A172 (cell line): Measurements from ENCODE around the gene SPATA19. TPM values are rescaled to one million over a fixed set of nuclear protein-coding genes. Genes with fewer than 3 reads are reported as not detected.

ENCODE experiments used
- DNase-seq: peaks from one replicate; pipeline ENCODE4 v3.0.0-alpha.2; 2015; ENCODE audit warnings: low spot score
- total RNA-seq: library from RNA; depleted of rRNA; stranded (reverse); fragments of >200 nt; shearing (Covaris generic); gene quantifications from 2 replicates; pipeline ENCODE4 v1.2.3, GENCODE V29; 2014; rRNA removed

The SPATA19 gene
- not detected in 2 replicates for total RNA-seq

- no peak for DNase-seq
Observed at GRCh38 chr11:133845413-133845812, at the start of gene SPATA19. SPATA19 (minus strand) TSS chr11:133845513; CDS start chr11:133845446, 67 bp downstream.

- peak; percentile 5 for DNase-seq
Observed at GRCh38 chr11:133895061-133895479, 49.8 kb upstream of the SPATA19 start.

- DNase-seq, result no peak
Observed at GRCh38 chr11:133893381-133893780, 48.1 kb upstream of the SPATA19 start.

GRCh38 chr11:133892584-133893380 lies 47.5 kb upstream of the SPATA19 start:
- DNase-seq, result no peak

- no peak for DNase-seq
Observed at GRCh38 chr11:133892126-133892525, 46.8 kb upstream of the SPATA19 start.

- no peak for DNase-seq
Observed at GRCh38 chr11:133889893-133890292, 44.6 kb upstream of the SPATA19 start.

GRCh38 chr11:133889188-133889587 lies 43.9 kb upstream of the SPATA19 start:
- DNase-seq, result no peak

- DNase-seq, result no peak
Observed at GRCh38 chr11:133887692-133888332, 42.5 kb upstream of the SPATA19 start.

GRCh38 chr11:133886029-133886428 lies 40.7 kb upstream of the SPATA19 start:
- DNase-seq, result no peak

- DNase-seq, result no peak
Observed at GRCh38 chr11:133872160-133872559, 26.8 kb upstream of the SPATA19 start.

- DNase-seq, result no peak
Observed at GRCh38 chr11:133867456-133867855, 22.1 kb upstream of the SPATA19 start.

- DNase-seq, result no peak
Observed at GRCh38 chr11:133865466-133865865, 20.2 kb upstream of the SPATA19 start.

GRCh38 chr11:133864756-133865155 lies 19.4 kb upstream of the SPATA19 start:
- no peak for DNase-seq

GRCh38 chr11:133860151-133860550 lies 14.8 kb upstream of the SPATA19 start:
- no peak for DNase-seq

- DNase-seq, result peak; percentile 38
Observed at GRCh38 chr11:133854330-133854960, 9.1 kb upstream of the SPATA19 start.

- DNase-seq, result no peak
Observed at GRCh38 chr11:133844217-133844616, 1.1 kb downstream of the SPATA19 start.

GRCh38 chr11:133843454-133843987 lies 1.8 kb downstream of the SPATA19 start:
- no peak for DNase-seq

- no peak for DNase-seq
Observed at GRCh38 chr11:133842730-133843129, 2.6 kb downstream of the SPATA19 start.

- no peak for DNase-seq
Observed at GRCh38 chr11:133842053-133842452, 3.3 kb downstream of the SPATA19 start.

GRCh38 chr11:133841279-133842043 lies 3.9 kb downstream of the SPATA19 start:
- no peak for DNase-seq

- DNase-seq, result no peak
Observed at GRCh38 chr11:133840479-133840941, 4.8 kb downstream of the SPATA19 start.
